GM12878 (cell line): Measurements from ENCODE around the gene SYNPO.

Source experiments
- ASH2L ChIP-seq: fragments of 300-600, 200-600 bp; sonication (generic); IDR thresholded peaks from 2 replicates; pipeline ENCODE4 v1.6.1; 2017; ENCODE audit warnings: low read depth, mild to moderate bottlenecking, borderline replicate concordance
- BCL11A ChIP-seq: IDR thresholded peaks from 2 replicates; pipeline ENCODE4 v1.6.1; 2011; ENCODE audit warnings: low read depth, low read length
- EED ChIP-seq: sonication (generic); IDR thresholded peaks from 2 replicates; pipeline ENCODE4 v1.6.1; 2016; ENCODE audit warnings: antibody characterized with exemption, low read depth
- MXI1 ChIP-seq: fragments of 150-350 bp; IDR thresholded peaks from 2 replicates; pipeline ENCODE4 v1.6.1; 2011; ENCODE audit warnings: low read depth, mild to moderate bottlenecking, inconsistent platforms, low read length, improper control_type of control experiment
- NR2F1 ChIP-seq: fragments of 450-650 bp; conservative IDR thresholded peaks from 2 replicates; pipeline ENCODE4 v1.6.1; 2017; ENCODE audit warnings: mild to moderate bottlenecking
- USF2 ChIP-seq: IDR thresholded peaks from 2 replicates; pipeline ENCODE4 v1.6.1; 2011; ENCODE audit warnings: low read depth, low read length, improper control_type of control experiment, borderline replicate concordance
- WRNIP1 ChIP-seq: IDR thresholded peaks from 2 replicates; pipeline ENCODE4 v1.6.1; 2011; ENCODE audit warnings: low read depth, low read length, improper control_type of control experiment, borderline replicate concordance
- YY1 ChIP-seq: IDR thresholded peaks from 2 replicates; pipeline ENCODE4 v1.6.1; 2011; ENCODE audit warnings: low read depth, mild to moderate bottlenecking, low read length
- TF ChIP-seq, protein P1 (sequence below), 3 experiments: IDR thresholded peaks in 2 of 3; conservative IDR thresholded peaks in 1 of 3; 2 replicates each; pipeline ENCODE4 v1.5.1; 2011; ENCODE audit warnings: low read depth in 3 of 3, low read length in 3 of 3, mild to moderate bottlenecking in 3 of 3, control low read depth in 2 of 3, moderate library complexity in 2 of 3, inconsistent platforms in 1 of 3, mixed read lengths in 1 of 3; ENCODE audit not compliant: control insufficient read depth in 2 of 3, insufficient read depth in 1 of 3; ENCODE audit errors: extremely low read depth in 1 of 3

- TF ChIP-seq YY1 (peak; percentile 38; the same call in 1 of the 2 replicates), BCL11A (no peak), ASH2L (no peak), EED (no peak), USF2 (peak; percentile 29), WRNIP1 (no peak), MXI1 (no peak), NR2F1 (no peak)
- TF ChIP-seq, protein P1, sequence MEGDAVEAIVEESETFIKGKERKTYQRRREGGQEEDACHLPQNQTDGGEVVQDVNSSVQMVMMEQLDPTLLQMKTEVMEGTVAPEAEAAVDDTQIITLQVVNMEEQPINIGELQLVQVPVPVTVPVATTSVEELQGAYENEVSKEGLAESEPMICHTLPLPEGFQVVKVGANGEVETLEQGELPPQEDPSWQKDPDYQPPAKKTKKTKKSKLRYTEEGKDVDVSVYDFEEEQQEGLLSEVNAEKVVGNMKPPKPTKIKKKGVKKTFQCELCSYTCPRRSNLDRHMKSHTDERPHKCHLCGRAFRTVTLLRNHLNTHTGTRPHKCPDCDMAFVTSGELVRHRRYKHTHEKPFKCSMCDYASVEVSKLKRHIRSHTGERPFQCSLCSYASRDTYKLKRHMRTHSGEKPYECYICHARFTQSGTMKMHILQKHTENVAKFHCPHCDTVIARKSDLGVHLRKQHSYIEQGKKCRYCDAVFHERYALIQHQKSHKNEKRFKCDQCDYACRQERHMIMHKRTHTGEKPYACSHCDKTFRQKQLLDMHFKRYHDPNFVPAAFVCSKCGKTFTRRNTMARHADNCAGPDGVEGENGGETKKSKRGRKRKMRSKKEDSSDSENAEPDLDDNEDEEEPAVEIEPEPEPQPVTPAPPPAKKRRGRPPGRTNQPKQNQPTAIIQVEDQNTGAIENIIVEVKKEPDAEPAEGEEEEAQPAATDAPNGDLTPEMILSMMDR (IDR thresholded peaks at IDR 0.05 in 2 of 3, conservative IDR thresholded peaks at IDR 0.05 in 1 of 3; ENCODE audit: control insufficient read depth in 2 of 3, extremely low read depth in 1 of 3, insufficient read depth in 1 of 3, low read depth in 3 of 3, low read length in 3 of 3): no peak
Measured at GRCh38 chr5:150623878-150624216, 16.6 kb upstream of the SYNPO start.
